ENCODE data around the gene CAMK1D. TPM values are rescaled to one million over a fixed set of nuclear protein-coding genes. Genes with fewer than 3 reads are reported as not detected.

CAMK1D gene
- total and polyA plus RNA-seq, 10 of the 15 experiments (the other 5 are each of a cell fraction or from before 2014, with no cell fraction given), result 2.1 to 35.5 (median 14.7) TPM

DNA sequence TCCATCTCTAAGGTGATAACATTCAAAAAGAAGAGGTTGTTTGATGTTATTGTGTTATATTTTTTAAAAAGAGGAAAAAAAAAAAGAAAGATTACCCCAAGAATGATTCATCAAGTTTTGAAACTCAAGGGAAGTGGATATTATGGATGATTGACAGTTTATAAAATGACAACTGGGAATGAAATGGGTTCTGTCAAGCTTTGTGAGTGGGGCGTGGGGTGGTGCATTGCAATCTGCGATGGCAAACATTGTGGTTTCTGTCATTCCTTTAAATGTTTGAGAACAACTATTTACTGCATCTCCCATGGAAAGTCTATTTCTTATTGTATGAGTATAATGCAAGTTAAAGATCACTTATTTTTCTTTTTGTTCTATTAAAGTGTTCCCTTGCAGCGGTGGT lies 355.1 kb downstream of the CAMK1D start:
- no peak overlapping the region for H2AFZ ChIP-seq (ENCODE audit: control insufficient read depth, low read depth, low read length)
- 98% methylated on average over 3 of the region's 3 CpGs for WGBS (ENCODE audit: insufficient coverage, insufficient replicate concordance, low lambda C conversion rate, missing lambda C conversion rate)
- no peak for FAIRE-seq
- POLR2A ChIA-PET, result no interaction called here
- in situ Hi-C loops (cut with MboI), result no loop called here
- no peaks in the 10 kb centered on the region for H3K4me1 ChIP-seq (ENCODE audit: control insufficient read depth, insufficient read depth, low read length)
- no peak overlapping the region for H3K9ac ChIP-seq (ENCODE audit: control insufficient read depth, insufficient read depth, low read length)
- no peaks in the 10 kb centered on the region; the same call in 2 of the 3 replicates for H3K9me3 ChIP-seq (replicated peaks; ENCODE audit: control insufficient read depth, insufficient read depth, low read length)
- SMC1A ChIA-PET (ENCODE audit: uncharacterized antibody, unreplicated experiment), result interaction anchor here (0.5 to 1.0 kb wide), 2 partner anchors 48 to 358 kb away, joined by 3 read pairs; no protein-coding TSS in a partner anchor
- H3K27me3 ChIP-seq (replicated peaks in 1 of 2; ENCODE audit: control insufficient read depth in 2 of 2, insufficient read depth in 2 of 2, low read length in 1 of 2), result no peaks in the 10 kb centered on the region
- intact Hi-C loops (cut with micrococcal nuclease; ENCODE audit: unreplicated experiment), result no loop called here
- H3K79me2 ChIP-seq (ENCODE audit: control insufficient read depth, insufficient read depth, low read length), result no peaks in the 10 kb centered on the region
- no peaks in the 10 kb centered on the region for H4K20me1 ChIP-seq (ENCODE audit: control insufficient read depth, insufficient read depth)
- H3K36me3 ChIP-seq (ENCODE audit: control insufficient read depth in 2 of 2, insufficient read depth in 2 of 2, low read length in 1 of 2), result no peaks in the 10 kb centered on the region; a peak in 1 of 4 replicates
- DNase-seq (ENCODE audit: low read depth, low spot score), result no peak
- H3K4me3 ChIP-seq, result no peak overlapping the region
- RAD21 ChIA-PET (ENCODE audit: unreplicated experiment), result no interaction called here
- no peak overlapping the region for H3K27ac ChIP-seq (ENCODE audit: control insufficient read depth, insufficient read depth)
- CTCF ChIA-PET, result interaction anchor here (1.2 to 2.6 kb wide), 3 partner anchors 48 to 491 kb away, joined by 3 to 6 read pairs (median 4); no protein-coding TSS in a partner anchor
- TF ChIP-seq POLR2AphosphoS2 (IDR thresholded peaks at IDR 0.05; ENCODE audit: low read depth, low read length) (no peak), EZH2 (IDR thresholded peaks at IDR 0.05; ENCODE audit: borderline replicate concordance, control insufficient read depth, low read depth, low read length) (no peak), ELK1 (IDR thresholded peaks at IDR 0.05; ENCODE audit: low read depth, low read length) (no peak), MEF2A (IDR thresholded peaks at IDR 0.05; ENCODE audit: insufficient read depth, low read depth, low read length) (no peak), GABPA (IDR thresholded peaks at IDR 0.05; ENCODE audit: low read depth) (no peak), ZNF24 (IDR thresholded peaks at IDR 0.05) (no peak), HDAC2 (IDR thresholded peaks at IDR 0.05) (no peak), STAT3 (IDR thresholded peaks at IDR 0.05; ENCODE audit: low read depth, low read length) (no peak)
- TF ChIP-seq, protein P1, sequence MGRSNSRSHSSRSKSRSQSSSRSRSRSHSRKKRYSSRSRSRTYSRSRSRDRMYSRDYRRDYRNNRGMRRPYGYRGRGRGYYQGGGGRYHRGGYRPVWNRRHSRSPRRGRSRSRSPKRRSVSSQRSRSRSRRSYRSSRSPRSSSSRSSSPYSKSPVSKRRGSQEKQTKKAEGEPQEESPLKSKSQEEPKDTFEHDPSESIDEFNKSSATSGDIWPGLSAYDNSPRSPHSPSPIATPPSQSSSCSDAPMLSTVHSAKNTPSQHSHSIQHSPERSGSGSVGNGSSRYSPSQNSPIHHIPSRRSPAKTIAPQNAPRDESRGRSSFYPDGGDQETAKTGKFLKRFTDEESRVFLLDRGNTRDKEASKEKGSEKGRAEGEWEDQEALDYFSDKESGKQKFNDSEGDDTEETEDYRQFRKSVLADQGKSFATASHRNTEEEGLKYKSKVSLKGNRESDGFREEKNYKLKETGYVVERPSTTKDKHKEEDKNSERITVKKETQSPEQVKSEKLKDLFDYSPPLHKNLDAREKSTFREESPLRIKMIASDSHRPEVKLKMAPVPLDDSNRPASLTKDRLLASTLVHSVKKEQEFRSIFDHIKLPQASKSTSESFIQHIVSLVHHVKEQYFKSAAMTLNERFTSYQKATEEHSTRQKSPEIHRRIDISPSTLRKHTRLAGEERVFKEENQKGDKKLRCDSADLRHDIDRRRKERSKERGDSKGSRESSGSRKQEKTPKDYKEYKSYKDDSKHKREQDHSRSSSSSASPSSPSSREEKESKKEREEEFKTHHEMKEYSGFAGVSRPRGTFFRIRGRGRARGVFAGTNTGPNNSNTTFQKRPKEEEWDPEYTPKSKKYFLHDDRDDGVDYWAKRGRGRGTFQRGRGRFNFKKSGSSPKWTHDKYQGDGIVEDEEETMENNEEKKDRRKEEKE (IDR thresholded peaks at IDR 0.05), result no peak
- no TSS peak for BruUV-seq (replicated peaks)
- H3K4me2 ChIP-seq (ENCODE audit: control insufficient read depth, insufficient read depth), result no peak overlapping the region
- no peak for ATAC-seq

Data from GM12878 (cell line).